IMR-90 (cell line): ENCODE measurements around the gene FCHO1. TPM values are rescaled to one million over a fixed set of nuclear protein-coding genes. Genes with fewer than 3 reads are reported as not detected.

ENCODE experiments used
- ATAC-seq: fragments of 200-7000 bp; cut with Tn5 transposase; 2 replicates; pipeline ENCODE4 v1.9.1; 2020; ENCODE audit warnings: low read depth, mild to moderate bottlenecking, moderate library complexity
- BruUV-seq: library from RNA; stranded (reverse); fragments of 400-500 nt; replicated peaks from 2 replicates; lab custom pipeline; 2021; lab: Mats Ljungman, UMichigan
- CTCF ChIA-PET: fragments of 300-600 bp; formaldehyde crosslinking; extraction: SDS; loops from one replicate; lab custom pipeline; 2021; ENCODE audit warnings: antibody characterized with exemption; lab: Yijun Ruan, JAX
- POLR2A ChIA-PET: fragments of 300-600 bp; sonication (Branson Sonifier 250); formaldehyde crosslinking; loops from one replicate; lab custom pipeline; 2022; ENCODE audit warnings: antibody characterized with exemption; ENCODE audit not compliant: unreplicated experiment; lab: Charles Lee
- DNase-seq: peaks from one replicate; pipeline ENCODE4 v3.0.0; 2013
- H2AFZ ChIP-seq: replicated peaks from 2 replicates; pipeline ENCODE3; 2013; ENCODE audit warnings: low read length, mild to moderate bottlenecking; ENCODE audit not compliant: poor library complexity
- H2AK5ac ChIP-seq: 2 replicates; pipeline ENCODE4 v1.6.1; 2013; ENCODE audit warnings: low read depth, low read length, inconsistent platforms
- H2AK9ac ChIP-seq: replicated peaks from 2 replicates; pipeline ENCODE3; 2013; ENCODE audit warnings: mild to moderate bottlenecking, low read depth, low read length, moderate library complexity; ENCODE audit not compliant: poor library complexity
- H2BK120ac ChIP-seq: 2 replicates; pipeline ENCODE4 v1.6.1; 2013; ENCODE audit warnings: low read depth, low read length, inconsistent platforms
- H2BK15ac ChIP-seq: 3 replicates; pipeline ENCODE4 v1.6.1; 2013; ENCODE audit warnings: low read depth, low read length, inconsistent platforms
- H2BK20ac ChIP-seq: 2 replicates; pipeline ENCODE4 v1.6.1; 2013; ENCODE audit warnings: low read depth, mild to moderate bottlenecking, inconsistent platforms, low read length, moderate library complexity
- H2BK5ac ChIP-seq: 2 replicates; pipeline ENCODE4 v1.6.1; 2013; ENCODE audit warnings: mild to moderate bottlenecking, low read depth, low read length, inconsistent platforms; ENCODE audit not compliant: poor library complexity, severe bottlenecking
- H3K14ac ChIP-seq: replicated peaks from 2 replicates; pipeline ENCODE4 v1.6.1; 2013; ENCODE audit warnings: low read depth, low read length, inconsistent platforms
- H3K18ac ChIP-seq: 2 replicates; pipeline ENCODE4 v1.6.1; 2013; ENCODE audit warnings: low read depth, low read length, control low read depth
- H3K23ac ChIP-seq: 2 replicates; pipeline ENCODE4 v1.6.1; 2013; ENCODE audit warnings: low read depth, low read length, inconsistent platforms
- H3K27ac ChIP-seq: 2 replicates; pipeline ENCODE4 v1.5.1; 2013; ENCODE audit warnings: mild to moderate bottlenecking, control low read depth, low read length; ENCODE audit not compliant: insufficient read depth
- H3K27me3 ChIP-seq: 2 replicates; pipeline ENCODE4 v1.6.1; 2013; ENCODE audit warnings: low read length; ENCODE audit not compliant: control insufficient read depth, insufficient read depth
- H3K36me3 ChIP-seq: 2 replicates; pipeline ENCODE4 v1.6.1; 2013; ENCODE audit warnings: low read length, mixed read lengths; ENCODE audit not compliant: control insufficient read depth, insufficient read depth
- H3K4ac ChIP-seq: 2 replicates; pipeline ENCODE4 v1.6.1; 2013; ENCODE audit warnings: low read depth, low read length, inconsistent platforms
- H3K4me1 ChIP-seq: 2 replicates; pipeline ENCODE4 v1.6.1; 2013; ENCODE audit warnings: low read length, mixed read lengths; ENCODE audit not compliant: control insufficient read depth, insufficient read depth
- H3K4me2 ChIP-seq: 2 replicates; pipeline ENCODE4 v1.6.1; 2013; ENCODE audit warnings: low read depth, mild to moderate bottlenecking, control low read depth, low read length, moderate library complexity
- H3K4me3 ChIP-seq: 2 replicates; pipeline ENCODE4 v1.5.1; 2013; ENCODE audit warnings: low read depth, mild to moderate bottlenecking, control low read depth, low read length, moderate library complexity; ENCODE audit not compliant: insufficient read depth
- H3K56ac ChIP-seq: 2 replicates; pipeline ENCODE4 v1.6.1; 2013; ENCODE audit warnings: low read length, inconsistent platforms; ENCODE audit not compliant: insufficient read depth; ENCODE audit errors: extremely low read depth
- H3K79me1 ChIP-seq, 2 experiments: 2 replicates each; pipeline ENCODE4 v1.6.1; 2013; ENCODE audit warnings: low read length in 2 of 2, inconsistent platforms in 1 of 2, low read depth in 1 of 2
- H3K9ac ChIP-seq: 2 replicates; pipeline ENCODE4 v1.6.1; 2013; ENCODE audit warnings: low read depth, low read length, control low read depth
- H3K9me1 ChIP-seq: 2 replicates; pipeline ENCODE4 v1.6.1; 2013; ENCODE audit warnings: low read length, inconsistent platforms; ENCODE audit not compliant: insufficient read depth
- H3K9me3 ChIP-seq: 2 replicates; pipeline ENCODE4 v1.6.1; 2013; ENCODE audit warnings: low read length; ENCODE audit not compliant: control insufficient read depth, insufficient read depth
- H4K20me1 ChIP-seq: 2 replicates; pipeline ENCODE4 v1.6.1; 2013; ENCODE audit warnings: low read length, inconsistent platforms; ENCODE audit not compliant: insufficient read depth
- H4K5ac ChIP-seq: 2 replicates; pipeline ENCODE4 v1.6.1; 2013; ENCODE audit warnings: mild to moderate bottlenecking, low read depth, low read length, control low read depth
- H4K8ac ChIP-seq, 2 experiments: 2 replicates each; pipeline ENCODE4 v1.6.1; 2013; ENCODE audit warnings: low read depth in 2 of 2, low read length in 2 of 2, control low read depth in 1 of 2, inconsistent platforms in 1 of 2
- H4K91ac ChIP-seq: 2 replicates; pipeline ENCODE4 v1.6.1; 2013; ENCODE audit warnings: low read depth, low read length, inconsistent platforms; ENCODE audit not compliant: insufficient read depth
- BHLHE40 ChIP-seq: fragments of 150-350 bp; IDR thresholded peaks from 2 replicates; pipeline ENCODE4 v1.6.1; 2016; ENCODE audit warnings: mild to moderate bottlenecking, low read depth, low read length
- CEBPB ChIP-seq: IDR thresholded peaks from 2 replicates; pipeline ENCODE4 v1.6.1; 2012; ENCODE audit warnings: low read depth, low read length, improper control_type of control experiment
- CHD1 ChIP-seq: IDR thresholded peaks from 2 replicates; pipeline ENCODE4 v1.6.1; 2012; ENCODE audit warnings: low read depth, low read length, improper control_type of control experiment
- MAFK ChIP-seq: IDR thresholded peaks from 2 replicates; pipeline ENCODE4 v1.6.1; 2012; ENCODE audit warnings: low read depth, low read length, improper control_type of control experiment
- MAZ ChIP-seq: IDR thresholded peaks from 2 replicates; pipeline ENCODE4 v1.6.1; 2012; ENCODE audit warnings: low read depth, mild to moderate bottlenecking, low read length, improper control_type of control experiment, moderate library complexity, borderline replicate concordance
- MXI1 ChIP-seq: IDR thresholded peaks from 2 replicates; pipeline ENCODE4 v1.6.1; 2012; ENCODE audit warnings: low read depth, mild to moderate bottlenecking, low read length, moderate library complexity, borderline replicate concordance
- NFE2L2 ChIP-seq: fragments of 150-350 bp; IDR thresholded peaks from 2 replicates; pipeline ENCODE4 v1.6.1; 2016; ENCODE audit warnings: low read depth, mild to moderate bottlenecking, low read length
- RAD21 ChIP-seq: IDR thresholded peaks from 2 replicates; pipeline ENCODE4 v1.6.1; 2012; ENCODE audit warnings: low read length, improper control_type of control experiment
- RCOR1 ChIP-seq: IDR thresholded peaks from 2 replicates; pipeline ENCODE4 v1.6.1; 2012; ENCODE audit warnings: mild to moderate bottlenecking, low read length, improper control_type of control experiment; ENCODE audit not compliant: insufficient replicate concordance
- RFX5 ChIP-seq: IDR thresholded peaks from 2 replicates; pipeline ENCODE4 v1.8.0; 2012; ENCODE audit warnings: low read depth, mild to moderate bottlenecking, low read length, moderate library complexity
- SMC3 ChIP-seq: fragments of 150-350 bp; IDR thresholded peaks from 2 replicates; pipeline ENCODE4 v1.6.1; 2016; ENCODE audit warnings: low read depth, mild to moderate bottlenecking, antibody characterized with exemption, low read length, moderate library complexity
- WGBS, 2 experiments: methylation state at CpG; one replicate each; pipeline versions ENCODE4 v1.1.5 to v1.1.7; 2013; ENCODE audit warnings: missing lambda C conversion rate in 2 of 2; ENCODE audit not compliant: insufficient read length in 1 of 2; ENCODE audit errors: extremely low coverage in 2 of 2; 5-methylcytosine and 5-hydroxymethylcytosine counted together
- dilution Hi-C: fragments of 300-500 bp; cut with HindIII; formaldehyde crosslinking; loops from one replicate; pipeline ENCODE4 v1.14.3; 2018; ENCODE audit warnings: low sequenced_read_pairs; ENCODE audit not compliant: unreplicated experiment
- in situ Hi-C: fragments of 300-500 bp; cut with MboI; formaldehyde crosslinking; loops from 3 replicates; pipeline ENCODE4 v1.14.3; 2019; ENCODE audit warnings: low sequenced_read_pairs, inconsistent platforms, mixed read lengths
- intact Hi-C: fragments of 100-400 bp; cut with micrococcal nuclease; formaldehyde crosslinking; loops from 2 replicates; pipeline ENCODE4 v1.10.0; 2022
- polyA plus RNA-seq, 3 experiments: library from polyadenylated mRNA; depleted of rRNA; stranded (reverse); fragments of >200 nt; gene quantifications; 2 replicates each; pipeline ENCODE4 v1.2.3, GENCODE V29; 2012; ENCODE audit warnings: low replicate concordance in 1 of 3
- total RNA-seq: library from RNA; depleted of rRNA; stranded (reverse); fragments of >200 nt; gene quantifications from 2 replicates; pipeline ENCODE4 v1.2.3, GENCODE V29; 2012
- TF ChIP-seq, protein P1 (sequence below): fragments of 150-350 bp; IDR thresholded peaks from 2 replicates; pipeline ENCODE4 v1.6.1; 2016; ENCODE audit warnings: low read depth, mild to moderate bottlenecking, low read length, moderate library complexity, borderline replicate concordance
- TF ChIP-seq, protein P2 (sequence below): conservative IDR thresholded peaks from 2 replicates; pipeline ENCODE4 v1.5.1; 2012; ENCODE audit warnings: mild to moderate bottlenecking, low read depth, low read length, improper control_type of control experiment
- TF ChIP-seq, protein P3 (sequence below): fragments of 150-350 bp; IDR thresholded peaks from 2 replicates; pipeline ENCODE4 v1.6.1; 2017; ENCODE audit warnings: mild to moderate bottlenecking, antibody characterized with exemption, low read length, low read depth

The FCHO1 gene
- total and polyA plus RNA-seq, 2 of the 4 experiments (the other 2 are of a cell fraction), result 0.18 to 1.0 TPM

DNA sequence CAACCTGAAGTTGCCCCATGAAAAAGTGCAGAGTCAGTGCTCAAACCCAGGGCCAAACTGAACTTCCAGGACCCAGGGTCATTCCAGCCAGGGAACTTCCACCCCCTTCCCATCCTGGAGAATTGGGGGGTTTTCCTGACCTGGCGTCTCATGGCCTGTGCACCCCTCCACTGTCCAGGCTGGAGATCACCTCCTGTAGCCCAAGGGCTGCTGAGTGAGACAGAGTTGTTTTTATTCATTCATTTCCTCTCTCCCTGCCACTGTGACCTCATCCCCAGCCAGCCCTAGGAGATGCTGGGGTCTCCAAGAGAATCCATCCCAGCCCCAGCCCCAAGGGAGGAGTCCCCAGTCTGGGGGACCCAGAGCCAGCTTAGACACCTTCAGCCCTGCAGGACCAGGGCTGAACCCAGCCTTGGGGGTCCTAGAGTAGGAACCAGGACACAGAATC, 4.2 kb downstream of the FCHO1 start:
- no peak for DNase-seq
- Histone ChIP-seq H3K4ac (no peak overlapping the region), H3K9me3 (no peaks in the 10 kb centered on the region), H3K4me1 (no peaks in the 10 kb centered on the region), H3K9ac (no peak overlapping the region), H4K5ac (no peak overlapping the region), H3K36me3 (no peaks in the 10 kb centered on the region), H2AK5ac (no peak overlapping the region), H2BK15ac (no peak overlapping the region), H3K4me3 (no peak overlapping the region), H3K23ac (no peak overlapping the region), H2AK9ac (no peak overlapping the region), H3K14ac (no peak overlapping the region), H4K20me1 (no peaks in the 10 kb centered on the region), H2BK5ac (no peak overlapping the region), H2BK20ac (no peak overlapping the region), H3K9me1 (no peaks in the 10 kb centered on the region), H4K8ac (no peak overlapping the region), H4K91ac (no peak overlapping the region), H3K27me3 (peaks cover 10% of the 10 kb centered on the region; the same call in 1 of the 2 replicates), H2BK120ac (no peak overlapping the region), H3K79me1 (no peaks in the 10 kb centered on the region), H3K4me2 (no peak overlapping the region), H3K18ac (no peak overlapping the region), H3K56ac (no peak overlapping the region), H2AFZ (peak overlapping the region; percentile 63), H3K27ac (no peak overlapping the region)
- TF ChIP-seq, protein P1, sequence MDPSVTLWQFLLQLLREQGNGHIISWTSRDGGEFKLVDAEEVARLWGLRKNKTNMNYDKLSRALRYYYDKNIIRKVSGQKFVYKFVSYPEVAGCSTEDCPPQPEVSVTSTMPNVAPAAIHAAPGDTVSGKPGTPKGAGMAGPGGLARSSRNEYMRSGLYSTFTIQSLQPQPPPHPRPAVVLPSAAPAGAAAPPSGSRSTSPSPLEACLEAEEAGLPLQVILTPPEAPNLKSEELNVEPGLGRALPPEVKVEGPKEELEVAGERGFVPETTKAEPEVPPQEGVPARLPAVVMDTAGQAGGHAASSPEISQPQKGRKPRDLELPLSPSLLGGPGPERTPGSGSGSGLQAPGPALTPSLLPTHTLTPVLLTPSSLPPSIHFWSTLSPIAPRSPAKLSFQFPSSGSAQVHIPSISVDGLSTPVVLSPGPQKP, result no peak
- TF ChIP-seq CHD1 (no peak), SMC3 (no peak), CEBPB (no peak), MAFK (no peak), MXI1 (no peak), RCOR1 (no peak), MAZ (no peak), NFE2L2 (no peak), RFX5 (no peak), RAD21 (no peak), BHLHE40 (no peak)
- TF ChIP-seq, protein P2, sequence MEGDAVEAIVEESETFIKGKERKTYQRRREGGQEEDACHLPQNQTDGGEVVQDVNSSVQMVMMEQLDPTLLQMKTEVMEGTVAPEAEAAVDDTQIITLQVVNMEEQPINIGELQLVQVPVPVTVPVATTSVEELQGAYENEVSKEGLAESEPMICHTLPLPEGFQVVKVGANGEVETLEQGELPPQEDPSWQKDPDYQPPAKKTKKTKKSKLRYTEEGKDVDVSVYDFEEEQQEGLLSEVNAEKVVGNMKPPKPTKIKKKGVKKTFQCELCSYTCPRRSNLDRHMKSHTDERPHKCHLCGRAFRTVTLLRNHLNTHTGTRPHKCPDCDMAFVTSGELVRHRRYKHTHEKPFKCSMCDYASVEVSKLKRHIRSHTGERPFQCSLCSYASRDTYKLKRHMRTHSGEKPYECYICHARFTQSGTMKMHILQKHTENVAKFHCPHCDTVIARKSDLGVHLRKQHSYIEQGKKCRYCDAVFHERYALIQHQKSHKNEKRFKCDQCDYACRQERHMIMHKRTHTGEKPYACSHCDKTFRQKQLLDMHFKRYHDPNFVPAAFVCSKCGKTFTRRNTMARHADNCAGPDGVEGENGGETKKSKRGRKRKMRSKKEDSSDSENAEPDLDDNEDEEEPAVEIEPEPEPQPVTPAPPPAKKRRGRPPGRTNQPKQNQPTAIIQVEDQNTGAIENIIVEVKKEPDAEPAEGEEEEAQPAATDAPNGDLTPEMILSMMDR, result no peak
- TF ChIP-seq, protein P3, sequence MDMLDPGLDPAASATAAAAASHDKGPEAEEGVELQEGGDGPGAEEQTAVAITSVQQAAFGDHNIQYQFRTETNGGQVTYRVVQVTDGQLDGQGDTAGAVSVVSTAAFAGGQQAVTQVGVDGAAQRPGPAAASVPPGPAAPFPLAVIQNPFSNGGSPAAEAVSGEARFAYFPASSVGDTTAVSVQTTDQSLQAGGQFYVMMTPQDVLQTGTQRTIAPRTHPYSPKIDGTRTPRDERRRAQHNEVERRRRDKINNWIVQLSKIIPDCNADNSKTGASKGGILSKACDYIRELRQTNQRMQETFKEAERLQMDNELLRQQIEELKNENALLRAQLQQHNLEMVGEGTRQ, result no peak
- POLR2A ChIA-PET, result no interaction called here
- dilution Hi-C loops (no loop called here), in situ Hi-C loops (no loop called here), intact Hi-C loops (no loop called here)
- WGBS, 2 experiments, result no CpG with 5 or more reads among the region's 1 CpG
- CTCF ChIA-PET, result no interaction called here
- no TSS peak for BruUV-seq
- ATAC-seq, result no peak
